ENCODE data around the gene CELF2. TPM values are rescaled to one million over a fixed set of nuclear protein-coding genes. Genes with fewer than 3 reads are reported as not detected.
"Not testable (repeated sequence)": the region's sequence is repeated elsewhere in the genome, so short reads cannot be mapped to it uniquely, and the experiment has no call there.

The CELF2 gene
- total RNA-seq, 2 experiments from 2014 or later: 179 to 182 TPM

GRCh38 chr10:11125004-11125403 is 107.3 kb downstream of the CELF2 start:
- ChIA-PET CTCF (interaction anchor here (0.9 to 1.1 kb wide), 3 partner anchors 11 to 16 kb away, joined by 3 to 4 read pairs (median 3); no protein-coding TSS in a partner anchor), POLR2A (interaction anchor here (0.7 kb wide), 1 partner anchor 21 kb away, joined by 3 read pairs; no protein-coding TSS in a partner anchor)
- Mint-ChIP-seq H3K4me1 (ENCODE audit: low read depth) (no peaks in the 10 kb centered on the region), H3K4me3 (no peak overlapping the region), H3K9me3 (ENCODE audit: insufficient read depth) (peaks cover 3% of the 10 kb centered on the region), H3K27ac (no peak overlapping the region), H3K27me3 (ENCODE audit: low read depth) (peaks cover 5% of the 10 kb centered on the region), H3K36me3 (ENCODE audit: low read depth) (peaks cover 5% of the 10 kb centered on the region)
- no peak for DNase-seq
- no peak for ATAC-seq

DNA sequence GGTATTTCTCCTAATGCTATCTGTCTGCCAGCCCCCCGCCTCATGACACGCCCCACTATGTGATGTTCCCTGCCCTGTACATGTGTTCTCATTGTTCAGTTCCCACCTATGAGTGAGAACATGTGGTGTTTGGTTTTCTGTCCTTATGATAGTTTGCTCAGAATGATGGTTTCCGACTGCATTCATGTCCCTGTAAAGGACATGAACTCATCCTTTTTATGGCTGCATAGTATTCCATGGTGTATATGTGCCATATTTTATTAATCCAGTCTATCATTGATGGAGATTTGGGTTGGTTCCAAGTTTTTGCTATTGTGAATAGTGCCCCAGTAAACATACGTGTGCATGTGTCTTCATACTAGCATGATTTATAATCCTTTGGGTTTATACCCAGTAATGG is 109.3 kb downstream of the CELF2 start:
- CTCF ChIA-PET; H3K9me3 Mint-ChIP-seq (ENCODE audit: insufficient read depth); H3K4me1 Mint-ChIP-seq (ENCODE audit: low read depth); POLR2A ChIA-PET; H3K27ac Mint-ChIP-seq; H3K27me3 Mint-ChIP-seq (ENCODE audit: low read depth); H3K4me3 Mint-ChIP-seq; DNase-seq; ATAC-seq; H3K36me3 Mint-ChIP-seq (ENCODE audit: low read depth): not testable (repeated sequence)

DNA sequence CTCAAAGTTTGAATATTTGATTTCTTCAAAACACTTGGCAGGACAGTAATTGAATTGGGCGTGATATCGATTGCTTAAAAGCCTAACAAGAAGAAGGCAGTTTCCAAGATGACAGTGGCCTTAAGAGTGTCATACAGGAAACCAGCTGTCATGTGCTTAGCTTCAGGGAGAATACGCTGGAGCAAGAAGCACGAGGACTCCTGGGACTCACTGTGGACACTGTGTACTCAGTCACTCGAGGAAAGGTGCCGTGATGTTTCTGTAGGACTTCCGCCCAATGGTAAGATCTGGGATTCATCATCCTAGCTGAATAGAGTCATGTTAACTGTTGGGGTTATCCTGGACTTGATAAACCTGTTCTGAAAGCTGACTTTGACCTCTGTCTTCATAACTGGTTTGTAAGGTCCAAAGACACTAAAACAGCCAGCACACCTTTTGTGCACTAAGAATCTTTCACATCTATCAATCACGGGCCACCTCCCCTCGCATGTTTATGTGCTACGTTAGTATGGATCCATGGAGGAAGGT is 113.5 kb downstream of the CELF2 start:
- Mint-ChIP-seq H3K27ac (no peak overlapping the region), H3K4me3 (no peak overlapping the region), H3K9me3 (ENCODE audit: insufficient read depth) (no peaks in the 10 kb centered on the region), H3K4me1 (ENCODE audit: low read depth) (no peaks in the 10 kb centered on the region), H3K36me3 (ENCODE audit: low read depth) (peaks cover 5% of the 10 kb centered on the region), H3K27me3 (ENCODE audit: low read depth) (peaks cover under 1% of the 10 kb centered on the region)
- DNase-seq (no peak), ATAC-seq (no peak)
- CTCF ChIA-PET: interaction anchor here (1.4 to 1.7 kb wide), 2 partner anchors 14 to 17 kb away, joined by 5 read pairs; no protein-coding TSS in a partner anchor
- POLR2A ChIA-PET: interaction anchor here (0.5 to 1.0 kb wide), 3 partner anchors 19 to 49 kb away, joined by 3 read pairs; no protein-coding TSS in a partner anchor

- Mint-ChIP-seq H3K4me1 (ENCODE audit: low read depth) (peaks cover under 1% of the 10 kb centered on the region), H3K9me3 (ENCODE audit: insufficient read depth) (no peaks in the 10 kb centered on the region), H3K27ac (no peak overlapping the region), H3K27me3 (ENCODE audit: low read depth) (no peaks in the 10 kb centered on the region), H3K4me3 (no peak overlapping the region), H3K36me3 (ENCODE audit: low read depth) (no peaks in the 10 kb centered on the region)
- no peak for ATAC-seq
- CTCF ChIA-PET: no interaction called here
- no peak for DNase-seq
- POLR2A ChIA-PET: no interaction called here
Measured at GRCh38 chr10:11134411-11134810, 116.7 kb downstream of the CELF2 start.

DNA sequence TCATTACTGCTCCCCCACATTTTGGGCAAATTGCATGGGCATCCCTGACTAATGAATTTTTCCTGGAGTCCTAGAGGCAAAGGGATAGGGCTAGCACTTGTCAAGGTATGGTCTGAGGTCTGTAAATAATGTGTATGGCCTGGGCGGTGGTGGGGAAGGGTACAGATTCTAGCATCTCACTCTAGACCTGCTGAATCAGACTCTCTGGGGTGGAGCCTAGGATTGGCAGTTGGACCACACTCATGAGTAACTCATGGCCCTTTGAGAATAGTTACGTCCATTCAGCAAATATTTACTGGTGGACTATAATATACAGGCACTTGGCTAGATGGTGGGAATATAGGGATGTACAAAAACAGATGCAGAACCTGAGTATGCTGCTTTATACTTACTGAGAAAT is 118.0 kb downstream of the CELF2 start:
- Mint-ChIP-seq H3K36me3 (ENCODE audit: low read depth) (no peaks in the 10 kb centered on the region), H3K4me1 (ENCODE audit: low read depth) (peaks cover 10% of the 10 kb centered on the region), H3K27me3 (ENCODE audit: low read depth) (no peaks in the 10 kb centered on the region), H3K27ac (no peak overlapping the region), H3K9me3 (ENCODE audit: insufficient read depth) (no peaks in the 10 kb centered on the region), H3K4me3 (no peak overlapping the region)
- ATAC-seq: no peak
- ChIA-PET POLR2A (interaction anchor here (0.6 to 1.2 kb wide), 2 partner anchors 14 to 249 kb away, joined by 3 to 4 read pairs; no protein-coding TSS in a partner anchor), CTCF (no interaction called here)
- DNase-seq: no peak

DNA sequence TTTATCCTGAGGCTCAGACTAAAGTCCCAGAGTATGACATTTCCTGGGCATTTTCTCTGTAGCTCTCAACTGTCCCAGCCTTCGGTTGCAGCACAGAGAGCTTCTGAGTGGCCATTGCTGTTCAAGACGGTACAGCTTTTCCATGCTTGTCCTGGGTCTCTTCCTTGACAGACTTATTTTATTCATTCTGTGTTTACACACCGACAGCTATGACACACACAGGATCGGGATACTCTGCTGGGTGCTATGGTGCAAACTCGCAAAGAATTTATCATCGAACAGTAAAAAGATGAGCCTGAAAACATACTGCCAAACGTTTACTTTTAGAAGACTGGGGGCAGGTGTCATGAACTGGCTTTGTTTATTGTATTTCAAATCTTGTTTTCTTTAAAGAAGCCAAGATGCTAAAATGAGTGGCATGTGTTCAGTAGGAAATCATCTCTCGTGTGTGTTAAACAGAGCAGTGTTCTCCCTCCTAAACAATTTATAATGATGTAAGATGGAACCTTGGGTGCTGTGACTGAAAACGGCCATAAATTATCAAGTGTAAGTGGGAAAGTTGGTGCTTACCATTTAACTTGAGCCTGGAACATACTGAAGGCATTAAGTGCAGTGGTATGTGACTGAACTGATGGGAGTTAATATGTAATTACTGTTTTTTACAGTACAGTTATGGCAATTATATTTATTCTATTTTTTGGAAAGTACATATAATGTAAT is 120.8 kb downstream of the CELF2 start:
- Mint-ChIP-seq H3K27me3 (ENCODE audit: low read depth) (no peaks in the 10 kb centered on the region), H3K27ac (no peak overlapping the region), H3K4me3 (no peak overlapping the region), H3K4me1 (ENCODE audit: low read depth) (peaks cover 36% of the 10 kb centered on the region), H3K9me3 (ENCODE audit: insufficient read depth) (no peaks in the 10 kb centered on the region), H3K36me3 (ENCODE audit: low read depth) (peaks cover 8% of the 10 kb centered on the region)
- ChIA-PET CTCF (no interaction called here), POLR2A (interaction anchor here (1.2 kb wide), 2 partner anchors 24 to 26 kb away, joined by 3 to 4 read pairs; no protein-coding TSS in a partner anchor)
- no peak for ATAC-seq
- no peak for DNase-seq

DNA sequence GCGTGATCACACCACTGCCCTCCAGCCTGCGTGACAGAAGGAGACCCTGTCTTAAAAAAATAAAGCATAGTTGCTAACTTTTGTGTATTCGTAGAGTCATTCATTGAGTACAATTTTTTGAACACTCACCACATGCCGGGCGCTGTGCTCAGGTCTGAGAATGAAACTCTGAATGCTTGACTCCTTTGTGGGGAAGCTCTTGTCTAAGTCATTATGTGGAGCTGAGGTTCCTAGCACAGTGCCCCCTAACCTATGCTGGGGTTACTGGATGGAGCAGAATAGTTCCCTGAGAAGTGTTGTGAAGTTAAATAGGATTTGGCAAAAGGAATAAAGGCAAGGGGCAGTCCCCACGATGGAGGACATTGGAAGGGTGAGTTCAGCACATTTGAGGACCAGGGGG is 123.3 kb downstream of the CELF2 start:
- H3K27me3 Mint-ChIP-seq (ENCODE audit: low read depth): no peaks in the 10 kb centered on the region
- peak overlapping the region; percentile 42 for H3K4me3 Mint-ChIP-seq
- no peak for DNase-seq
- POLR2A ChIA-PET: interaction anchor here (2.0 to 2.4 kb wide), 3 partner anchors 9 to 38 kb away, joined by 9 to 22 read pairs (median 12); no protein-coding TSS in a partner anchor
- H3K9me3 Mint-ChIP-seq (ENCODE audit: insufficient read depth): no peaks in the 10 kb centered on the region
- peak overlapping the region; percentile 90 for H3K27ac Mint-ChIP-seq
- H3K36me3 Mint-ChIP-seq (ENCODE audit: low read depth): peaks cover 8% of the 10 kb centered on the region
- CTCF ChIA-PET: interaction anchor here (1.0 to 16.7 kb wide), 6 partner anchors 16 to 40 kb away, joined by 3 to 324 read pairs (median 4); no protein-coding TSS in a partner anchor
- ATAC-seq: no peak
- peaks cover 59% of the 10 kb centered on the region for H3K4me1 Mint-ChIP-seq (ENCODE audit: low read depth)

DNA sequence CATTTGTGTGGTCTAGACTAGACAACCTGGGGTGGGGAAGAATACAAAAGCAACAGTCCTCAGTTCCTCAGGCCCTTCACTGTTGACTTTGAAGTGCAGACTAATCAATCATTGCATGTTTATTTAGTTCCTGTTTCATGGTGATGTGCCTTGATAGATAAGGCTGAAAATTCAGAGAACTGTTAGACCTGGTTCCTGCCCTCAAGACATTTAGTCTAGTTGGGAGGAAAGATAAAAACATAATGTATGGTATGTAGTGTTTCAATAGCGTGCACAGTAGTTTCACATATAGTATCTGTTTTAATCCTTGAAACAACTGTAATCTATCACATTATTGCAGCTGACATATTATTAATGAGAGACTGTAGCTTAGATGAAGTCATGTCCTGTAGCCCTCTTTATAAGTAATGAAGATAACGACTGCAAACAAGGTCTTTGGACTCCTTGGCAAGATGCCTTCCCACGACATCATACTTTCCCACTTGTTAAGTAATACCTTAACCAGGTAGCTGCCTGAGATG is 124.0 kb downstream of the CELF2 start:
- Mint-ChIP-seq H3K4me1 (ENCODE audit: low read depth) (peaks cover 66% of the 10 kb centered on the region), H3K36me3 (ENCODE audit: low read depth) (peaks cover 8% of the 10 kb centered on the region), H3K9me3 (ENCODE audit: insufficient read depth) (no peaks in the 10 kb centered on the region), H3K27me3 (ENCODE audit: low read depth) (no peaks in the 10 kb centered on the region), H3K4me3 (peak overlapping the region; percentile 42), H3K27ac (peak overlapping the region; percentile 90)
- POLR2A ChIA-PET: interaction anchor here (2.0 to 2.4 kb wide), 3 partner anchors 8 to 37 kb away, joined by 9 to 22 read pairs (median 12); no protein-coding TSS in a partner anchor
- CTCF ChIA-PET: interaction anchor here (0.8 to 16.7 kb wide), 7 partner anchors 10 to 41 kb away, joined by 3 to 324 read pairs (median 4); no protein-coding TSS in a partner anchor
- ATAC-seq: peak; percentile 16
- DNase-seq: no peak

GRCh38 chr10:11142777-11143176 is 125.1 kb downstream of the CELF2 start:
- Mint-ChIP-seq H3K27me3 (ENCODE audit: low read depth) (no peaks in the 10 kb centered on the region), H3K4me1 (ENCODE audit: low read depth) (peaks cover 77% of the 10 kb centered on the region), H3K36me3 (ENCODE audit: low read depth) (peaks cover 8% of the 10 kb centered on the region), H3K27ac (peak overlapping the region; percentile 57), H3K4me3 (no peak overlapping the region), H3K9me3 (ENCODE audit: insufficient read depth) (no peaks in the 10 kb centered on the region)
- CTCF ChIA-PET: interaction anchor here (0.9 to 16.7 kb wide), 3 partner anchors 27 to 36 kb away, joined by 3 to 324 read pairs (median 4); no protein-coding TSS in a partner anchor
- ATAC-seq (no peak), DNase-seq (no peak)
- POLR2A ChIA-PET: interaction anchor here (19.5 kb wide), 1 partner anchor 30 kb away, joined by 1291 read pairs; no protein-coding TSS in a partner anchor

- no peak for DNase-seq
- H3K36me3 Mint-ChIP-seq (ENCODE audit: low read depth): peaks cover 8% of the 10 kb centered on the region
- H3K4me3 Mint-ChIP-seq: no peak overlapping the region
Measured at GRCh38 chr10:11143242-11143641, 125.6 kb downstream of the CELF2 start.

GRCh38 chr10:11144626-11145494 is 127.2 kb downstream of the CELF2 start:
- CTCF ChIA-PET: interaction anchor here (0.9 to 16.7 kb wide), 13 partner anchors 10 to 125 kb away, joined by 3 to 324 read pairs (median 5); no protein-coding TSS in a partner anchor
- DNase-seq: no peak

More at GRCh38 chr10:11143242-11143641, 125.6 kb downstream of the CELF2 start:
- ChIA-PET POLR2A (interaction anchor here (1.0 to 19.5 kb wide), 2 partner anchors 29 to 30 kb away, joined by 4 to 1291 read pairs; no protein-coding TSS in a partner anchor), CTCF (interaction anchor here (0.9 to 16.7 kb wide), 3 partner anchors 26 to 35 kb away, joined by 3 to 324 read pairs (median 4); no protein-coding TSS in a partner anchor)
- no peak for ATAC-seq
- H3K27me3 Mint-ChIP-seq (ENCODE audit: low read depth): no peaks in the 10 kb centered on the region
- peaks cover 82% of the 10 kb centered on the region for H3K4me1 Mint-ChIP-seq (ENCODE audit: low read depth)
- no peaks in the 10 kb centered on the region for H3K9me3 Mint-ChIP-seq (ENCODE audit: insufficient read depth)
- peak overlapping the region; percentile 57 for H3K27ac Mint-ChIP-seq

More at GRCh38 chr10:11144626-11145494, 127.2 kb downstream of the CELF2 start:
- POLR2A ChIA-PET: interaction anchor here (0.9 to 19.5 kb wide), 12 partner anchors 8 to 101 kb away, joined by 3 to 1291 read pairs (median 4); no protein-coding TSS in a partner anchor
- Mint-ChIP-seq H3K36me3 (ENCODE audit: low read depth) (peaks cover 8% of the 10 kb centered on the region), H3K9me3 (ENCODE audit: insufficient read depth) (no peaks in the 10 kb centered on the region), H3K27ac (peak overlapping the region; percentile 99), H3K27me3 (ENCODE audit: low read depth) (no peaks in the 10 kb centered on the region), H3K4me3 (peak overlapping the region; percentile 72), H3K4me1 (ENCODE audit: low read depth) (peaks cover 93% of the 10 kb centered on the region)
- ATAC-seq: peak; percentile 6
